NCI-H2227 treated with DMSO at 0.1 percent for 48 hours (cell line): ENCODE results near the gene THAP9.

ENCODE experiments used
- DNase-seq: peaks from one replicate; lab custom pipeline; 2025; lab: John Stamatoyannopoulos, UW

THAP9 gene

GRCh38 chr4:82965763-82966162 is 65.2 kb downstream of the THAP9 start:
- DNase-seq = no peak

GRCh38 chr4:82968972-82969371 is 68.4 kb downstream of the THAP9 start:
- no peak for DNase-seq

- no peak for DNase-seq
Observed at GRCh38 chr4:82969414-82969813, 68.9 kb downstream of the THAP9 start.
